Dendritic cell treated with granulocyte-macrophage colony-stimulating factor and Interleukin-4, amounts not matched to agents 40 ng/mL and 50 ng/mL, for 4 days (primary cell): Measurements from ENCODE around the gene ZNRF2.

ENCODE experiments used
- H3K27ac Mint-ChIP-seq: one replicate; pipeline ENCODE4 v1.8.0; 2022; ENCODE audit warnings: mild to moderate bottlenecking, mixed read lengths
- H3K27me3 Mint-ChIP-seq: one replicate; pipeline ENCODE4 v1.8.0; 2022; ENCODE audit warnings: mild to moderate bottlenecking, mixed read lengths
- H3K36me3 Mint-ChIP-seq: one replicate; pipeline ENCODE4 v1.8.0; 2022; ENCODE audit warnings: low read depth, mixed read lengths
- H3K4me1 Mint-ChIP-seq: one replicate; pipeline ENCODE4 v1.8.0; 2022; ENCODE audit warnings: low read depth, mixed read lengths
- H3K4me3 Mint-ChIP-seq: one replicate; pipeline ENCODE4 v1.8.0; 2022; ENCODE audit warnings: mild to moderate bottlenecking, moderate library complexity, mixed read lengths
- H3K9me3 Mint-ChIP-seq: one replicate; pipeline ENCODE4 v1.8.0; 2022; ENCODE audit warnings: mixed read lengths
- intact Hi-C: fragments of 100-400 bp; cut with micrococcal nuclease; formaldehyde crosslinking; loops from one replicate; pipeline ENCODE4 v1.15.0; 2022

ZNRF2 gene

GRCh38 chr7:30329716-30330115 is 45.3 kb downstream of the ZNRF2 start:
- Mint-ChIP-seq H3K27me3 (no peaks in the 10 kb centered on the region), H3K36me3 (peaks cover 21% of the 10 kb centered on the region), H3K4me3 (no peak overlapping the region), H3K9me3 (no peaks in the 10 kb centered on the region), H3K27ac (peak overlapping the region; percentile 71), H3K4me1 (peaks cover 62% of the 10 kb centered on the region)
- intact Hi-C loops: loop anchor here (2.0 to 5.0 kb wide), 2 partner anchors 15 to 37 kb away; no protein-coding TSS in a partner anchor

GRCh38 chr7:30330134-30331111 is 46.0 kb downstream of the ZNRF2 start:
- Mint-ChIP-seq H3K9me3 (no peaks in the 10 kb centered on the region), H3K4me3 (peak overlapping the region; percentile 18), H3K27ac (peak overlapping the region; percentile 71), H3K27me3 (no peaks in the 10 kb centered on the region), H3K36me3 (peaks cover 19% of the 10 kb centered on the region), H3K4me1 (peaks cover 62% of the 10 kb centered on the region)
- intact Hi-C loops: loop anchor here (2.0 kb wide), 1 partner anchor 14 kb away; no protein-coding TSS in a partner anchor

GRCh38 chr7:30331338-30331737 is 46.9 kb downstream of the ZNRF2 start:
- Mint-ChIP-seq H3K27ac (peak overlapping the region; percentile 71), H3K9me3 (no peaks in the 10 kb centered on the region), H3K27me3 (no peaks in the 10 kb centered on the region), H3K4me1 (peaks cover 67% of the 10 kb centered on the region), H3K36me3 (peaks cover 14% of the 10 kb centered on the region), H3K4me3 (no peak overlapping the region)
- intact Hi-C loops: loop anchor here (2.0 kb wide), 1 partner anchor 13 kb away; no protein-coding TSS in a partner anchor

GRCh38 chr7:30332549-30332948 is 48.2 kb downstream of the ZNRF2 start:
- intact Hi-C loops: no loop called here
- no peaks in the 10 kb centered on the region for H3K27me3 Mint-ChIP-seq
- no peak overlapping the region for H3K27ac Mint-ChIP-seq
- H3K4me1 Mint-ChIP-seq: peaks cover 57% of the 10 kb centered on the region
- H3K9me3 Mint-ChIP-seq: no peaks in the 10 kb centered on the region
- no peak overlapping the region for H3K4me3 Mint-ChIP-seq
- peaks cover 6% of the 10 kb centered on the region for H3K36me3 Mint-ChIP-seq

GRCh38 chr7:30335763-30336487 is 51.5 kb downstream of the ZNRF2 start:
- H3K27ac Mint-ChIP-seq: peak overlapping the region; percentile 43
- intact Hi-C loops: no loop called here
- H3K36me3 Mint-ChIP-seq: peaks cover 6% of the 10 kb centered on the region

GRCh38 chr7:30344513-30344912 is 60.1 kb downstream of the ZNRF2 start:
- peaks cover 14% of the 10 kb centered on the region for H3K9me3 Mint-ChIP-seq
- intact Hi-C loops: loop anchor here (2.0 kb wide), 1 partner anchor 14 kb away; no protein-coding TSS in a partner anchor
- peak overlapping the region; percentile 38 for H3K27ac Mint-ChIP-seq
- peak overlapping the region; percentile 17 for H3K4me3 Mint-ChIP-seq
- H3K4me1 Mint-ChIP-seq: peaks cover 63% of the 10 kb centered on the region
- H3K36me3 Mint-ChIP-seq: peaks cover 10% of the 10 kb centered on the region
- no peaks in the 10 kb centered on the region for H3K27me3 Mint-ChIP-seq

More at GRCh38 chr7:30335763-30336487, 51.5 kb downstream of the ZNRF2 start:
- peaks cover 4% of the 10 kb centered on the region for H3K9me3 Mint-ChIP-seq
- no peaks in the 10 kb centered on the region for H3K27me3 Mint-ChIP-seq
- H3K4me3 Mint-ChIP-seq: no peak overlapping the region
- peaks cover 58% of the 10 kb centered on the region for H3K4me1 Mint-ChIP-seq

- peaks cover 38% of the 10 kb centered on the region for H3K4me1 Mint-ChIP-seq
- no peaks in the 10 kb centered on the region for H3K27me3 Mint-ChIP-seq
- H3K9me3 Mint-ChIP-seq: no peaks in the 10 kb centered on the region
- intact Hi-C loops: loop anchor here (2.0 to 5.0 kb wide), 2 partner anchors 61 to 185 kb away; no protein-coding TSS in a partner anchor
- no peaks in the 10 kb centered on the region for H3K36me3 Mint-ChIP-seq
- peak overlapping the region; percentile 79 for H3K27ac Mint-ChIP-seq
- no peak overlapping the region for H3K4me3 Mint-ChIP-seq
Observed at GRCh38 chr7:30347226-30348082, 63.1 kb downstream of the ZNRF2 start.

- no peaks in the 10 kb centered on the region for H3K27me3 Mint-ChIP-seq
Observed at GRCh38 chr7:30348083-30348560, 63.7 kb downstream of the ZNRF2 start.

GRCh38 chr7:30349170-30349569 is 64.8 kb downstream of the ZNRF2 start:
- intact Hi-C loops: loop anchor here (2.0 to 5.0 kb wide), 2 partner anchors 62 to 187 kb away; no protein-coding TSS in a partner anchor
- H3K9me3 Mint-ChIP-seq: no peaks in the 10 kb centered on the region
- H3K4me3 Mint-ChIP-seq: no peak overlapping the region
- H3K27me3 Mint-ChIP-seq: no peaks in the 10 kb centered on the region
- H3K36me3 Mint-ChIP-seq: no peaks in the 10 kb centered on the region
- H3K27ac Mint-ChIP-seq: no peak overlapping the region
- peaks cover 33% of the 10 kb centered on the region for H3K4me1 Mint-ChIP-seq

More at GRCh38 chr7:30348083-30348560, 63.7 kb downstream of the ZNRF2 start:
- Mint-ChIP-seq H3K27ac (peak overlapping the region; percentile 79), H3K36me3 (no peaks in the 10 kb centered on the region), H3K9me3 (no peaks in the 10 kb centered on the region), H3K4me1 (peaks cover 33% of the 10 kb centered on the region), H3K4me3 (peak overlapping the region; percentile 32)
- intact Hi-C loops: loop anchor here (2.0 to 5.0 kb wide), 2 partner anchors 61 to 186 kb away; no protein-coding TSS in a partner anchor

GRCh38 chr7:30349816-30350215 is 65.4 kb downstream of the ZNRF2 start:
- Mint-ChIP-seq H3K27me3 (no peaks in the 10 kb centered on the region), H3K36me3 (no peaks in the 10 kb centered on the region), H3K9me3 (no peaks in the 10 kb centered on the region), H3K4me1 (peaks cover 27% of the 10 kb centered on the region), H3K27ac (no peak overlapping the region), H3K4me3 (no peak overlapping the region)
- intact Hi-C loops: loop anchor here (2.0 to 5.0 kb wide), 2 partner anchors 63 to 188 kb away; no protein-coding TSS in a partner anchor

GRCh38 chr7:30351286-30351685 is 66.9 kb downstream of the ZNRF2 start:
- no peaks in the 10 kb centered on the region for H3K27me3 Mint-ChIP-seq
- no peak overlapping the region for H3K27ac Mint-ChIP-seq
- intact Hi-C loops: no loop called here
- H3K4me1 Mint-ChIP-seq: peaks cover 16% of the 10 kb centered on the region
- no peak overlapping the region for H3K4me3 Mint-ChIP-seq
- H3K9me3 Mint-ChIP-seq: no peaks in the 10 kb centered on the region
- H3K36me3 Mint-ChIP-seq: peaks cover 6% of the 10 kb centered on the region

GRCh38 chr7:30351724-30352123 is 67.3 kb downstream of the ZNRF2 start:
- H3K27me3 Mint-ChIP-seq: no peaks in the 10 kb centered on the region
- intact Hi-C loops: no loop called here
- H3K27ac Mint-ChIP-seq: no peak overlapping the region
- H3K9me3 Mint-ChIP-seq: no peaks in the 10 kb centered on the region
- peaks cover 12% of the 10 kb centered on the region for H3K4me1 Mint-ChIP-seq
- no peak overlapping the region for H3K4me3 Mint-ChIP-seq
- H3K36me3 Mint-ChIP-seq: peaks cover 9% of the 10 kb centered on the region

- H3K27ac Mint-ChIP-seq: no peak overlapping the region
- no peaks in the 10 kb centered on the region for H3K9me3 Mint-ChIP-seq
- H3K4me3 Mint-ChIP-seq: no peak overlapping the region
- H3K4me1 Mint-ChIP-seq: peaks cover 7% of the 10 kb centered on the region
- H3K27me3 Mint-ChIP-seq: no peaks in the 10 kb centered on the region
- intact Hi-C loops: no loop called here
- H3K36me3 Mint-ChIP-seq: peaks cover 13% of the 10 kb centered on the region
Observed at GRCh38 chr7:30352169-30352568, 67.8 kb downstream of the ZNRF2 start.
